K562 (cell line): ENCODE results near the gene KCNAB1. TPM values are rescaled to one million over a fixed set of nuclear protein-coding genes. Genes with fewer than 3 reads are reported as not detected.

Experiments
- ATAC-seq: fragments of 200-7000 bp; cut with Tn5 transposase; 3 replicates; pipeline ENCODE4 v1.9.1; 2020; ENCODE audit warnings: moderate library complexity
- BruUV-seq: library from RNA; stranded (reverse); fragments of 400-500 nt; replicated peaks from 2 replicates; lab custom pipeline; 2021; lab: Mats Ljungman, UMichigan
- CTCF ChIA-PET: fragments of 300-600 bp; formaldehyde crosslinking; extraction: SDS; loops from one replicate; lab custom pipeline; 2021; ENCODE audit warnings: low intra/inter-chr PET ratio; lab: Yijun Ruan, JAX
- POLR2A ChIA-PET: fragments of 300-600, 350-650 bp; sonication (Branson Sonifier 250); formaldehyde crosslinking; extraction: SDS; loops from one replicate; lab custom pipeline; 2021; ENCODE audit warnings: antibody characterized with exemption, inconsistent platforms; lab: Yijun Ruan, JAX
- DNase-seq, 4 experiments: peaks; one replicate each; pipeline versions ENCODE4 v3.0.0 to v3.0.0-alpha.2; 2011 to 2018; ENCODE audit warnings: low spot score in 3 of 4, mixed read lengths in 3 of 4; ENCODE audit errors: extremely low read depth in 1 of 4
- FAIRE-seq: peaks from 2 replicates; lab custom pipeline; 2011; peaks lifted over from hg19 to GRCh38; lab: Jason Lieb, UNC
- H2AFZ ChIP-seq: 2 replicates; pipeline ENCODE4 v1.6.0; 2011; ENCODE audit warnings: low read depth, low read length, control low read depth, inconsistent platforms
- H3K27ac ChIP-seq: fragments of 200-600 bp; 3 replicates; pipeline ENCODE4 v1.8.0; 2011; ENCODE audit warnings: low read depth, mild to moderate bottlenecking, control low read depth, inconsistent platforms, low read length, moderate library complexity, mixed read lengths; ENCODE audit errors: extremely low read depth
- H3K27me3 ChIP-seq, 2 experiments: fragments of 300-600 bp in 1 of 2; 2 replicates in 1 of 2; 3 replicates in 1 of 2; pipeline versions ENCODE4 v1.6.0 to v1.8.0; 2011; ENCODE audit warnings: inconsistent platforms in 2 of 2, low read length in 2 of 2, mild to moderate bottlenecking in 1 of 2, mixed read lengths in 1 of 2, moderate library complexity in 1 of 2; ENCODE audit not compliant: control insufficient read depth in 2 of 2, insufficient read depth in 2 of 2
- H3K36me3 ChIP-seq: fragments of 300-600 bp; 3 replicates; pipeline ENCODE4 v1.8.0; 2011; ENCODE audit warnings: mild to moderate bottlenecking, low read length, inconsistent platforms; ENCODE audit not compliant: control insufficient read depth, insufficient read depth
- H3K4me1 ChIP-seq, 2 experiments: fragments of 200-600 bp in 1 of 2; replicated peaks in 1 of 2; 2 replicates in 1 of 2; 3 replicates in 1 of 2; pipeline versions ENCODE4 v1.5.1 to v1.8.0; 2011; ENCODE audit warnings: inconsistent platforms in 2 of 2, low read length in 2 of 2, mild to moderate bottlenecking in 1 of 2, mixed read lengths in 1 of 2, moderate library complexity in 1 of 2; ENCODE audit not compliant: control insufficient read depth in 2 of 2, insufficient read depth in 2 of 2
- H3K4me2 ChIP-seq: 2 replicates; pipeline ENCODE4 v1.6.1; 2011; ENCODE audit warnings: low read length, control low read depth, inconsistent platforms, mixed read lengths; ENCODE audit not compliant: insufficient read depth
- H3K4me3 ChIP-seq: fragments of 200-600 bp; sonication (generic), shearing (Covaris generic); 2 replicates; pipeline ENCODE4 v1.5.1; 2016; ENCODE audit warnings: control low read depth, inconsistent platforms
- H3K79me2 ChIP-seq: fragments of 200-600 bp; 3 replicates; pipeline ENCODE4 v1.8.0; 2011; ENCODE audit warnings: low read length, inconsistent platforms; ENCODE audit not compliant: control insufficient read depth, insufficient read depth
- H3K9ac ChIP-seq, 2 experiments: 2 replicates each; pipeline versions ENCODE4 v1.6.0 to v1.6.1; 2011; ENCODE audit warnings: low read depth in 2 of 2, low read length in 2 of 2, control low read depth in 1 of 2, inconsistent platforms in 1 of 2, mild to moderate bottlenecking in 1 of 2, mixed read lengths in 1 of 2; ENCODE audit not compliant: insufficient read depth in 1 of 2
- H3K9me1 ChIP-seq: one replicate; pipeline ENCODE4 v1.6.0; 2011; ENCODE audit warnings: inconsistent platforms, mild to moderate bottlenecking, low read length, moderate library complexity; ENCODE audit not compliant: control insufficient read depth, insufficient read depth
- H3K9me3 ChIP-seq: replicated peaks from 2 replicates; pipeline ENCODE4 v1.5.1; 2011; ENCODE audit warnings: low read depth, low read length, inconsistent platforms; ENCODE audit not compliant: control insufficient read depth, insufficient read depth
- H4K20me1 ChIP-seq: replicated peaks from 2 replicates; pipeline ENCODE4 v1.6.1; 2011; ENCODE audit warnings: low read length, inconsistent platforms, mixed read lengths; ENCODE audit not compliant: control insufficient read depth, insufficient read depth
- BHLHE40 ChIP-seq: IDR thresholded peaks from 2 replicates; pipeline ENCODE4 v1.6.1; 2011; ENCODE audit warnings: low read length, improper control_type of control experiment
- BRD9 ChIP-seq: fragments of 450-650 bp; IDR thresholded peaks from 2 replicates; pipeline ENCODE4 v1.6.1; 2018; ENCODE audit warnings: low read depth; ENCODE audit not compliant: partially characterized antibody
- E2F5 ChIP-seq: sonication (generic); formaldehyde crosslinking; IDR thresholded peaks from 2 replicates; pipeline ENCODE4 v1.8.0; 2022; ENCODE audit warnings: mild to moderate bottlenecking, missing genetic modification reagents
- FOS ChIP-seq: IDR thresholded peaks from 3 replicates; pipeline ENCODE4 v1.6.1; 2011; ENCODE audit not compliant: insufficient read length; ENCODE audit errors: extremely low read depth
- GABPB1 ChIP-seq: sonication (generic); formaldehyde crosslinking; IDR thresholded peaks from 2 replicates; pipeline ENCODE4 v1.8.0; 2022; ENCODE audit warnings: mild to moderate bottlenecking, missing genetic modification reagents
- GTF2F1 ChIP-seq: IDR thresholded peaks from 2 replicates; pipeline ENCODE4 v1.6.1; 2011; ENCODE audit warnings: low read depth, low read length, improper control_type of control experiment
- LCOR ChIP-seq: sonication (generic); formaldehyde crosslinking; IDR thresholded peaks from 2 replicates; pipeline ENCODE4 v1.8.0; 2022; ENCODE audit warnings: mild to moderate bottlenecking, missing genetic modification reagents
- NCOA6 ChIP-seq: fragments of 450-650 bp; IDR thresholded peaks from 2 replicates; pipeline ENCODE4 v1.6.1; 2017; ENCODE audit warnings: mild to moderate bottlenecking
- WGBS: fragments of 100-300 bp; shearing (Covaris generic); methylation state at CpG from one replicate; pipeline ENCODE4 v1.1.6; 2016; ENCODE audit warnings: low coverage, mixed read lengths; ENCODE audit not compliant: insufficient coverage; ENCODE audit errors: missing lambda C conversion rate; 5-methylcytosine and 5-hydroxymethylcytosine counted together
- in situ Hi-C: fragments of 300-500 bp; cut with MboI; formaldehyde crosslinking; loops from 4 replicates; pipeline ENCODE4 v1.15.0; 2018; ENCODE audit warnings: inconsistent platforms, mixed read lengths
- intact Hi-C: fragments of 100-400 bp; cut with micrococcal nuclease; formaldehyde crosslinking; loops from 2 replicates; pipeline ENCODE4 v1.14.2; 2022
- polyA plus RNA-seq, 8 experiments: library from polyadenylated mRNA; depleted of rRNA in 4 of 8; stranded (reverse) in 5 of 8; unstranded in 3 of 8; fragments of >200 nt; fragmentation: Nextera tagmentation in 2 of 8; fragmentation: Illumina TruSeq in 1 of 8; extraction: Ambion mirVana in 2 of 8; extraction: Trizol in 1 of 8; gene quantifications; 2 replicates each; pipeline versions ENCODE4 v1.2.1 to v1.2.3, GENCODE V29; 2011 to 2014; ENCODE audit warnings: inconsistent platforms in 1 of 8, missing spikeins in 1 of 8
- total RNA-seq, 7 experiments: library from RNA; depleted of rRNA in 6 of 7; stranded (reverse); fragments of >200 nt in 6 of 7; fragmentation: Illumina TruSeq in 2 of 7; extraction: Trizol in 2 of 7; gene quantifications; 2 replicates each; pipeline versions ENCODE4 v1.2.1 to v1.2.3, GENCODE V29; 2011 to 2021; ENCODE audit warnings: low replicate concordance in 1 of 7
- TF ChIP-seq, protein P1 (sequence below): sonication (generic); formaldehyde crosslinking; IDR thresholded peaks from 2 replicates; pipeline ENCODE4 v1.9.0; 2022; ENCODE audit warnings: mild to moderate bottlenecking, missing genetic modification reagents

The KCNAB1 gene
- total and polyA plus RNA-seq, 9 of the 15 experiments (the other 6 are each of a cell fraction or from before 2014, with no cell fraction given), result 0.14 to 1.2 (median 0.51) TPM

DNA sequence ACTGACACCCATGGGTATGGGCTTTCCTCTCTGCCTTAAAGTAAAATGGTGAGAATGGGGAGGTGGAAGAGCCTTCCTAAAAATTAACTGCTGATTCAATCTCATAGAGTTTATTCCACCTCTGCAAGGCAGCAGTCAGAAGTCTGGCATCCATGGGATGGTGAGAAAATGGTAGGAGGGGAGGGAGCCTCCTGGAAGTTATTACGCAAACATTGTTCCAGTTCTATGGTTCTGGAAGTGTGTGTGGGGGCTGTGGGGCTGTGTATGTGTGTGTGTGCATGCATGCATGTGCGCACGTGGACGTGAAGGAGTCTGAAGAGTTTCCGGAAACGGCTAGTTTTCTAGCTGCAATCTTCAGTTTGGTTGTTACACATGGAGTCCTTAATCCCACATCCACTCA is 177.6 kb downstream of the KCNAB1 start:
- H3K4me2 ChIP-seq, result no peak overlapping the region
- H3K36me3 ChIP-seq, result no peaks in the 10 kb centered on the region
- H3K27ac ChIP-seq, result no peak overlapping the region
- whole genome bisulfite sequencing, result 2% methylated on average over 6 of the region's 6 CpGs
- H2AFZ ChIP-seq, result no peak overlapping the region
- no peaks in the 10 kb centered on the region; the same call in 1 of the 2 replicates for H4K20me1 ChIP-seq
- H3K4me1 ChIP-seq, result no peaks in the 10 kb centered on the region
- no peaks in the 10 kb centered on the region for H3K9me1 ChIP-seq
- intact Hi-C loops (no loop called here), in situ Hi-C loops (no loop called here)
- FAIRE-seq, result no peak
- BruUV-seq, result no TSS peak
- H3K9me3 ChIP-seq, result no peaks in the 10 kb centered on the region
- TF ChIP-seq E2F5 (CRISPR knock-in tag) (no peak), NCOA6 (no peak)
- no peak overlapping the region for H3K9ac ChIP-seq
- peaks cover 2 to 5% of the 10 kb centered on the region in 2 experiments; a peak in 1 of 5 replicates for H3K27me3 ChIP-seq
- no peaks in the 10 kb centered on the region for H3K79me2 ChIP-seq
- POLR2A ChIA-PET, result no interaction called here
- CTCF ChIA-PET, result no interaction called here
- DNase-seq, result no peak
- no peak for ATAC-seq
- H3K4me3 ChIP-seq, result no peak overlapping the region

DNA sequence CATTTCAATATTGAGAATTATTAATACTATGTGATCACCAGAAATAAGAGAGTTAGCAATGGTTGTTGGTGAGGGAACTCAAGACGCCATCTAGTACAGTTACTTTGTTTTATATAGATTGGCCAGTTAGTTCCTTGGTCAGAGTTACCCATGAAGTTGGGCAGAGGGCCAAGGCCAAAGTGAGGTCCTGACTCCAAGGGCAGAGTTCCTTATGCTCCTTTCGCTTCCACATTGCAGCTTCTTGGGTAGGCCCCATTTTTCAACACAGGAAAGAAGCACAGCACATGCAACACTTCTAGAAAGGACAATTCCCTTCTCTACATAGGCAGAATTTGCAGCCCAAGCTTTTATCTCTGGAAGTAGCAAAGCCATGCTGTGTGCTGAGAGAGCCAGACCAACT is 178.6 kb downstream of the KCNAB1 start:
- intact Hi-C loops, result no loop called here
- no peaks in the 10 kb centered on the region for H3K9me3 ChIP-seq
- H3K9me1 ChIP-seq, result no peaks in the 10 kb centered on the region
- no TSS peak for BruUV-seq
- H3K79me2 ChIP-seq, result no peaks in the 10 kb centered on the region
- H3K4me3 ChIP-seq, result no peak overlapping the region
- TF ChIP-seq, protein P1, sequence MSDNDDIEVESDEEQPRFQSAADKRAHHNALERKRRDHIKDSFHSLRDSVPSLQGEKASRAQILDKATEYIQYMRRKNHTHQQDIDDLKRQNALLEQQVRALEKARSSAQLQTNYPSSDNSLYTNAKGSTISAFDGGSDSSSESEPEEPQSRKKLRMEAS, result no peak
- TF ChIP-seq BRD9 (no peak), GABPB1 (no peak), FOS (no peak), LCOR (no peak), BHLHE40 (no peak), GTF2F1 (no peak)
- ATAC-seq, result no peak
- no peak overlapping the region for H2AFZ ChIP-seq
- H3K27ac ChIP-seq, result no peak overlapping the region
- 0% methylated on average over 2 of the region's 2 CpGs for WGBS
- H4K20me1 ChIP-seq, result no peaks in the 10 kb centered on the region; the same call in 1 of the 2 replicates
- H3K9ac ChIP-seq, result no peak overlapping the region
- POLR2A ChIA-PET, result no interaction called here
- DNase-seq, result no peak
- CTCF ChIA-PET, result no interaction called here
- no peaks in the 10 kb centered on the region for H3K4me1 ChIP-seq
- H3K27me3 ChIP-seq, result no peaks in the 10 kb centered on the region
- FAIRE-seq, result no peak
- no peak overlapping the region for H3K4me2 ChIP-seq
- H3K36me3 ChIP-seq, result no peaks in the 10 kb centered on the region
- in situ Hi-C loops, result no loop called here
